GM23248 (cell line): ENCODE measurements around the gene TNNT1.

Source experiments
- EZH2 ChIP-seq: fragments of 200-600 bp; sonication (generic); IDR thresholded peaks from 2 replicates; pipeline ENCODE4 v1.6.1; 2018; ENCODE audit warnings: antibody characterized with exemption, mild to moderate bottlenecking; ENCODE audit not compliant: insufficient read depth, poor library complexity, severe bottlenecking
- EZH2phosphoT487 ChIP-seq: fragments of 200-600 bp; sonication (generic); IDR thresholded peaks from 2 replicates; pipeline ENCODE4 v1.6.1; 2018; ENCODE audit warnings: antibody characterized with exemption, moderate library complexity, mild to moderate bottlenecking, low read depth; ENCODE audit not compliant: insufficient read depth

DNA sequence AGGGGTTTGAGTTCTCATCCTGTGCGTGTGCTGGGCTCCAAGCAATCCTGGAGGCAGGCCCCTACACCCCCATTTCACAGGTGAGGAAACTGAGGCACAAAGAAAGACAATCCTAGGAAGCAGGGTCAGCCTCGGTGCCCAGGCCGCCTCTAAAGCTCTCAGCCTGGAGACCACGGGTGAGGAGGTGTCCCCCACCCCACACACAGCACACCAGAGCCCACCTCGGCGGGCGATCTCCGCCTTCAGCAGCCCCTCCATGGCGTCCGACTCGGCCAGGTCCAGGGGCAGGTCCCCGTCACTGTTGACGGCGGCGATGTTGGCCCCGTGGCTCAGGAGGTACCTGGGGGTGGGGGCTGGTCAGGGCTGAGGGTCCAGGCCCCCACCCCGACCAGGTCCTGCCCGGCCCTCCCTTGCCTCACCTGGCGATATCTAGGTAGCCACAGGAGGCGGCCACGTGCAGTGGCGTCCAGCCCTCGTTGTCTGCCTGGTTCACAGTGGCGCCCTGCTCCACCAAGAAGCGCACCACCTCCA is 36.7 kb downstream of the TNNT1 start:
- TF ChIP-seq EZH2 (no peak), EZH2phosphoT487 (no peak)
